Gastroesophageal sphincter (tissue), 4 donors: ENCODE data around the gene WNT3A. TPM values are rescaled to one million over a fixed set of nuclear protein-coding genes. Genes with fewer than 3 reads are reported as not detected.
A peak's percentile ranks its signal among the peaks of the same experiment; 100 is the strongest.

Experiments
- ATAC-seq: fragments of 150-250 bp; one replicate; pipeline ENCODE4 v1.9.1; 2016; ENCODE audit warnings: mild to moderate bottlenecking, moderate library complexity
- H3K27ac ChIP-seq, 4 donors: fragments of 200-600 bp; sonication (generic) in 3 of 4; 1 replicate in 3 of 4; 2 replicates in 1 of 4; pipeline ENCODE4 v1.5.1; 2016 to 2019
- H3K27me3 ChIP-seq: fragments of 200-600 bp; sonication (generic); one replicate; pipeline ENCODE4 v1.5.1; 2019
- H3K36me3 ChIP-seq, 2 donors: fragments of 200-600 bp; sonication (generic); one replicate each; pipeline ENCODE4 v1.5.1; 2019; ENCODE audit warnings: control low read depth in 1 of 2
- H3K4me1 ChIP-seq, 3 donors: fragments of 200-600 bp; sonication (generic); 1 replicate in 2 of 3; 2 replicates in 1 of 3; pipeline ENCODE4 v1.5.1; 2016 to 2019; ENCODE audit warnings: control low read depth in 2 of 3
- H3K4me3 ChIP-seq, 2 donors: fragments of 200-600 bp; sonication (generic); one replicate each; pipeline ENCODE4 v1.5.1; 2019; ENCODE audit warnings: mild to moderate bottlenecking in 1 of 2, moderate library complexity in 1 of 2
- H3K9me3 ChIP-seq, 3 donors: fragments of 200-600 bp; sonication (generic); one replicate each; pipeline ENCODE4 v1.5.1; 2017 to 2019; ENCODE audit warnings: control low read depth in 2 of 3
- EP300 ChIP-seq: sonication (generic); formaldehyde crosslinking; IDR thresholded peaks from one replicate; pipeline ENCODE4 v1.6.1; 2017; ENCODE audit warnings: antibody characterized with exemption, mild to moderate bottlenecking
- POLR2A ChIP-seq, 2 donors: fragments of 450-650 bp; IDR thresholded peaks; one replicate each; pipeline ENCODE4 v1.6.1; 2017; ENCODE audit warnings: antibody characterized with exemption in 2 of 2, mild to moderate bottlenecking in 2 of 2, moderate library complexity in 1 of 2
- POLR2AphosphoS5 ChIP-seq: sonication (generic); formaldehyde crosslinking; IDR thresholded peaks from one replicate; pipeline ENCODE4 v1.6.1; 2017; ENCODE audit warnings: antibody characterized with exemption
- WGBS, 2 donors: methylation state at CpG; one replicate each; pipeline ENCODE4 v1.1.5; 2018; ENCODE audit warnings: low coverage in 1 of 2; 5-methylcytosine and 5-hydroxymethylcytosine counted together
- total RNA-seq, 4 donors: library from RNA; depleted of rRNA; stranded (reverse); fragments of >200 nt; gene quantifications; one replicate each; pipeline ENCODE4 v1.1.0, GENCODE V29; 2016
- TF ChIP-seq, protein P1 (sequence below), 4 experiments: fragments of 200-600 bp in 2 of 4; fragments of 450-650 bp in 2 of 4; sonication (generic) in 1 of 4; IDR thresholded peaks; one replicate each; pipeline ENCODE4 v1.5.1; 2017 to 2019; ENCODE audit warnings: antibody characterized with exemption in 4 of 4, mild to moderate bottlenecking in 2 of 4, moderate library complexity in 2 of 4

The WNT3A gene
- total RNA-seq, 4 donors from 2014 or later, result not detected

DNA sequence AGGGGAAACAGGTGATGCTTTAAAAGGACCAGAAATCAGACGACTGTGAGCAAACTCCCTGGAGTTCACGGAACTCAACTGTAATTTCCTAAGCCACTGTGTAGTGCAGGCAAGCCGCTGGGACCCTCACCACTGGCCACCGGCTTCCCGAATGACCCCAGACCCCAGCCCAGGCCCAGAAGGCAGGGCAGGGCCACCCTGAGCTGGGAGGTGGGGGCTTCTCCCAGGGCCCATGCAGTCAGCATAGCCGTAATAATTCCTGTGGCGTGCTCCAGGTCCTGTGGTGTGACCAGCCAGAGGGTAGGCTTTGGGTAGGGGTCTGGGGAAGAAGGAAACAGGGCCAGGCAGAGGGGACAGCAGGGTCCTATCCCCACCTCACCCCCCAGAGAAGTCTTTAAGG is 72.2 kb downstream of the WNT3A start:
- no peak for TF ChIP-seq POLR2AphosphoS5
- H3K36me3 ChIP-seq, result no peaks in the 10 kb centered on the region
- H3K27ac ChIP-seq, result no peak overlapping the region
- H3K4me3 ChIP-seq, result no peak overlapping the region
- ATAC-seq, result no peak
- H3K9me3 ChIP-seq, result no peaks in the 10 kb centered on the region
- H3K4me1 ChIP-seq, result peaks cover 0 to 27% (median 8%) of the 10 kb centered on the region in 3 donors
- WGBS, 2 donors, result 50 to 69% methylated on average over 2 to 3 of the region's 7 CpGs
- no peaks in the 10 kb centered on the region for H3K27me3 ChIP-seq

DNA sequence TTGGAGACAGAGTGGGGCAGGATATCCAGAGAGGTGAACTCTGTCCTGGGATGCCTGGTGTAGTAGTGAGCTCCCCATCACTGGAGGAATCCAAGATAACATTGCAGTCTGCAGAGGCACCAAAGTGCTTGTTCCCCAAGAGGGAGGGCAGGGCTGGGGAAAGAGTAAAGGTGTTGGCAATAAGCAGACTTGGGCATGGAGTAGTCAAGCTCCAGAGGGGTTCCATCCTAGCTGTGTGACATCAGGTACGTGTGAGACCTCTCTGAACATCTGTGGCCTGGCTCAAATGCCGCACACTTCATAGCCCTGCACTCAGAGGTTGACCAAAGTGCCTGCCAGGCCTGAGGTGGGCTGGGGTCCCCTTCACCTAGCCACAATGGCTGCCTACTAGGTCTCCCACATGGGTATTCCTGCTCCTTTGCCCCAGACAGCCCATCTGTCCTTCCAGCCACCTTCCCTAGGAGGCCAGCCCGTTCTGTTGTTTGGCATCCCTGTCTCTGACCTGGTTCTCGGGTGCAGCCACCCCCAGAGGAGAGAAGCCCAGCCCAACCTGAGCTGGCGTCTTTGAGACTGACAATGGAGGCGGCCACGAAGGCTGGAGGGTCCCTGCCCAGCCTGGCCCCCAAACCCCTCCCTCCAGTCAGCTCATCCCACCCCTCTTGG is 72.9 kb downstream of the WNT3A start:
- Histone ChIP-seq H3K27me3 (no peaks in the 10 kb centered on the region), H3K27ac (no peak overlapping the region), H3K9me3 (no peaks in the 10 kb centered on the region), H3K36me3 (no peaks in the 10 kb centered on the region), H3K4me1 (peaks cover under 1 to 34% (median 13%) of the 10 kb centered on the region in 3 donors), H3K4me3 (no peak overlapping the region)
- 79% methylated on average over 2 of the region's 7 CpGs; no CpG with 5 or more reads in 1 of the 2 donors for WGBS, 2 donors
- no peak for ATAC-seq
- TF ChIP-seq, protein P1, sequence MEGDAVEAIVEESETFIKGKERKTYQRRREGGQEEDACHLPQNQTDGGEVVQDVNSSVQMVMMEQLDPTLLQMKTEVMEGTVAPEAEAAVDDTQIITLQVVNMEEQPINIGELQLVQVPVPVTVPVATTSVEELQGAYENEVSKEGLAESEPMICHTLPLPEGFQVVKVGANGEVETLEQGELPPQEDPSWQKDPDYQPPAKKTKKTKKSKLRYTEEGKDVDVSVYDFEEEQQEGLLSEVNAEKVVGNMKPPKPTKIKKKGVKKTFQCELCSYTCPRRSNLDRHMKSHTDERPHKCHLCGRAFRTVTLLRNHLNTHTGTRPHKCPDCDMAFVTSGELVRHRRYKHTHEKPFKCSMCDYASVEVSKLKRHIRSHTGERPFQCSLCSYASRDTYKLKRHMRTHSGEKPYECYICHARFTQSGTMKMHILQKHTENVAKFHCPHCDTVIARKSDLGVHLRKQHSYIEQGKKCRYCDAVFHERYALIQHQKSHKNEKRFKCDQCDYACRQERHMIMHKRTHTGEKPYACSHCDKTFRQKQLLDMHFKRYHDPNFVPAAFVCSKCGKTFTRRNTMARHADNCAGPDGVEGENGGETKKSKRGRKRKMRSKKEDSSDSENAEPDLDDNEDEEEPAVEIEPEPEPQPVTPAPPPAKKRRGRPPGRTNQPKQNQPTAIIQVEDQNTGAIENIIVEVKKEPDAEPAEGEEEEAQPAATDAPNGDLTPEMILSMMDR (IDR thresholded peaks at IDR 0.05), result no peak
- TF ChIP-seq POLR2A (IDR thresholded peaks at IDR 0.05), result no peak
- no peak for TF ChIP-seq POLR2AphosphoS5
- no peak for TF ChIP-seq EP300

DNA sequence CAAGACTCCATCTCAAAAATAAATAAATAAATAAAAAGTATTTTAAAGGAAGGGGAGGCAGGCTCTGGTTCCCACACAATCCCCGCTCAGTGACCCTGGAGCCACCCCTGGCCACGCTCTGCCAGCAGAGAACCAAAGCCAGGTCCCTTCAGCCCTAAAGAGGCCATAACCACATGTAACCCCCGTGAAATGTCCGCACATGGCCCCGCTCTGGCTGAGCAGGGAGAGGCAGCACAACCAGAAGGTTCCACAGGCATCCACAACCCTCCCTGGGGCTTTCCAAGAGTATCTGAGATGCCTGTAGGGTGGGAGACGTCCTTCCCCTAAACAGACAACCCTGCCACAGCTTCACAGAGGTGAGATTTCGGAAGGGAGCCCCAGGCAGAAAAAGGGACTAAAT is 74.3 kb downstream of the WNT3A start:
- Histone ChIP-seq H3K4me3 (peak overlapping the region in 1 of 2 donors; percentile 99), H3K4me1 (peaks cover 5 to 48% (median 27%) of the 10 kb centered on the region in 3 donors), H3K27me3 (no peaks in the 10 kb centered on the region), H3K27ac (peak overlapping the region in 1 of 4 donors; percentile 100), H3K9me3 (no peaks in the 10 kb centered on the region), H3K36me3 (no peaks in the 10 kb centered on the region)
- no peak for ATAC-seq
- no peak for TF ChIP-seq EP300
- 86% methylated on average over 6 of the region's 7 CpGs; no CpG with 5 or more reads in 1 of the 2 donors for WGBS, 2 donors

DNA sequence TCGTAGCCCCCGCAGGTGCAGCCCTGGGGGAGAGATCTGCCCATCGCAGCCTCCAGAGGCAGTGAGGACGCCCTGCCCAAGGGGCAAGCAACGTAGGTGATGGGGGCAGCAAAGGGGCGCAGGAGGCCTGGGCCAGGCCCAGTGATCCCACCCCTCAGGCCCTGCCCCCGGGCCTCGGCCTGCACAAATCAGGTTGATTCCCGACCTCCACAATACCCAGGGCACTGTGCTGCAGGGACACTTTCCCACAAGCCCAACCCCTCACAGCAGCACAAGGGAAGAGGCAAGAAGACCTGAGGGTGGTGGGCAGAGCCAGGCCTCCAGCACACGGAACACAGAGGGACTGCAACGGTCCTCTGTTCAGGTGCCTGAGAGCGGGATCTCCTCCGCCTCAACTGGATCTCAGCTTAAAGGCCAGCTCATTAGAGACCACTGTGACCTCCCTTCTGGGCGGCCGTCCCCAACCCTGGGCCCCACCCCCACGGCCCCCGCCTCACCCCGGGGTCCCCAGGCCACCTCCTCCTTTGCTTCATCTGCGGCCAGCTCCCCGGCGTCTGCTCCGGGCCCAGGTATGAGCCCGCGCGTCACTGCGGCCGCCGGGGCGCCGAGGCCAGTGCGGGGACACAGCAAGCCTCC is 74.9 kb downstream of the WNT3A start:
- TF ChIP-seq POLR2AphosphoS5 (no peak), EP300 (no peak), POLR2A (IDR thresholded peaks at IDR 0.05) (no peak)
- TF ChIP-seq, protein P1 (IDR thresholded peaks at IDR 0.05), result no peak
- H3K27me3 ChIP-seq, result no peaks in the 10 kb centered on the region
- H3K4me3 ChIP-seq, result peak overlapping the region; percentile 89 to 99
- peaks cover 5 to 54% (median 33%) of the 10 kb centered on the region in 3 donors for H3K4me1 ChIP-seq
- no peaks in the 10 kb centered on the region for H3K36me3 ChIP-seq
- H3K27ac ChIP-seq, result peak overlapping the region; percentile 14 to 100 (median 94)
- peak; percentile 19 for ATAC-seq
- no peaks in the 10 kb centered on the region for H3K9me3 ChIP-seq
- WGBS, 2 donors, result 90% methylated on average over 2 of the region's 31 CpGs; no CpG with 5 or more reads in 1 of the 2 donors

DNA sequence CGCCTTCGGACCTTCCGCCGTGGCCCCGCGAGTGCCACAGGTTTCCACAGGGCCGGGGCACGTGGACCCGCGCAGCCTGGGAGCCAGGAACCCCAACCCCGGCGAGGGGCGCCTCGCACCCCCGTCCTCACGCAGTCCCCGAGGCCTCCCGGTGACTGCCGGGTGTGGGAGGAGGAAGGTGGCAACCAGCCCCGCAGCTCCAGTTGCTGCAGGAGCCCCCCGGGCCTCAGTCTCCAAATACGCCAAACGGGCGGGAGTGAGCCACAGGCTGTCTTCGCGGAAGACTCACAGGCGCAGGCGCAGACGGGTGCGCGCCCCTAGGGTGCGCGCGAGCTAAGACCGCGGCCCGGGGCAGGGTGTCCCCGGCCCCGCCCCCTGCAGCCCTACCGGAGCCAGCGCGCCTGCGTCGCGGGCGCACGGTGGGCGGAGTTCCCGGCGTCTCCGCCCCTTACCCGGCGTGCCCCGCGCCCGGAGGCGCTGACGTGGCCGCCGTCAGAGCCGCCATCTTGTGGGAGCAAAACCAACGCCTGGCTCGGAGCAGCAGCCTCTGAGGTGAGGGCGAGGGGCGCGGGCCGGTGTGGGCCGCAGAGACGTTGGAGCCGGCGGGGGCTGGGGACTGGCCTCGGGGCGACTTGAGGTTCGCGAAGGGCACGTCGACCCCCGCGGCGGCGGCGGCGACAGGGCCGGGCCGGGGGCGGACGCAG is 75.6 kb downstream of the WNT3A start, which contains the start of gene ARF1:
Gene ARF1, plus strand, starts transcription at position 495 of the 704 bp plus-strand sequence. CDS start 14,407 bp downstream, outside the sequence.
- Histone ChIP-seq H3K4me1 (peaks cover 5 to 60% (median 39%) of the 10 kb centered on the region in 3 donors), H3K27me3 (no peaks in the 10 kb centered on the region)
- WGBS, 2 donors, result no CpG with 5 or more reads among the region's 87 CpGs

More for the DNA sequence above, 75.6 kb downstream of the WNT3A start, which contains the start of gene ARF1:
- no peaks in the 10 kb centered on the region for H3K36me3 ChIP-seq
- H3K27ac ChIP-seq, result peak within 1 kb of the TSS; percentile 89 to 100 (median 98)
- no peaks in the 10 kb centered on the region for H3K9me3 ChIP-seq
- peak; percentile 95 for ATAC-seq
- peak within 1 kb of the TSS; percentile 89 to 99 for H3K4me3 ChIP-seq
- TF ChIP-seq, protein P1 (IDR thresholded peaks at IDR 0.05), result peak in 2 of 4 experiments; percentile 40 to 48
- TF ChIP-seq POLR2AphosphoS5, result peak; percentile 92
- no peak for TF ChIP-seq EP300
- TF ChIP-seq POLR2A (IDR thresholded peaks at IDR 0.05), result peak; percentile 87 to 89
